22Rv1 (cell line): ENCODE results near the gene POFUT1.

Experiments used
- H3K27ac ChIP-seq: fragments of 450-650 bp; 2 replicates; pipeline ENCODE4 v1.5.1; 2017
- CTCF ChIP-seq: fragments of 450-650 bp; IDR thresholded peaks from 2 replicates; pipeline ENCODE4 v1.5.1; 2017; ENCODE audit warnings: mild to moderate bottlenecking
- ZFX ChIP-seq: fragments of 450-650 bp; IDR thresholded peaks from 2 replicates; pipeline ENCODE4 v1.6.1; 2017; ENCODE audit warnings: antibody characterized with exemption, borderline replicate concordance

The POFUT1 gene

GRCh38 chr20:32179934-32180333, 27.7 kb upstream of the POFUT1 start:
- TF ChIP-seq CTCF (no peak), ZFX (no peak)
- H3K27ac ChIP-seq: no peak overlapping the region

- no peak overlapping the region for H3K27ac ChIP-seq
- TF ChIP-seq ZFX: no peak
- TF ChIP-seq CTCF: no peak
Observed at GRCh38 chr20:32181606-32182005, 26.1 kb upstream of the POFUT1 start.

GRCh38 chr20:32183947-32184635, 23.6 kb upstream of the POFUT1 start:
- TF ChIP-seq ZFX: no peak
- no peak for TF ChIP-seq CTCF
- H3K27ac ChIP-seq: no peak overlapping the region

- no peak overlapping the region for H3K27ac ChIP-seq
- TF ChIP-seq ZFX (no peak), CTCF (no peak)
Observed at GRCh38 chr20:32184961-32185603, 22.6 kb upstream of the POFUT1 start.

- no peak overlapping the region for H3K27ac ChIP-seq
- TF ChIP-seq ZFX (no peak), CTCF (no peak)
Observed at GRCh38 chr20:32186506-32186905, 21.2 kb upstream of the POFUT1 start.

GRCh38 chr20:32188376-32189122, 19.1 kb upstream of the POFUT1 start:
- TF ChIP-seq ZFX (no peak), CTCF (no peak)
- H3K27ac ChIP-seq: no peak overlapping the region

GRCh38 chr20:32189123-32189410, 18.6 kb upstream of the POFUT1 start:
- H3K27ac ChIP-seq: no peak overlapping the region
- no peak for TF ChIP-seq CTCF
- TF ChIP-seq ZFX: no peak
